Activated naive CD4-positive, alpha-beta T cell treated with anti-CD3 and anti-CD28 coated beads, Interleukin-2, amount 50 U/mL, for 24 hours (primary cell): ENCODE data around the gene SLC10A3.
A peak's percentile ranks its signal among the peaks of the same experiment; 100 is the strongest.

Source experiments
- H3K27ac Mint-ChIP-seq: one replicate; pipeline ENCODE4 v1.8.0; 2021; ENCODE audit warnings: mild to moderate bottlenecking, mixed read lengths
- H3K27me3 Mint-ChIP-seq: one replicate; pipeline ENCODE4 v1.8.0; 2021; ENCODE audit warnings: mixed read lengths
- H3K36me3 Mint-ChIP-seq: one replicate; pipeline ENCODE4 v1.8.0; 2021; ENCODE audit warnings: mixed read lengths
- H3K4me1 Mint-ChIP-seq: one replicate; pipeline ENCODE4 v1.8.0; 2021; ENCODE audit warnings: mixed read lengths
- H3K4me3 Mint-ChIP-seq: one replicate; pipeline ENCODE4 v1.8.0; 2021; ENCODE audit warnings: mild to moderate bottlenecking, mixed read lengths
- H3K9me3 Mint-ChIP-seq: one replicate; pipeline ENCODE4 v1.8.0; 2021; ENCODE audit warnings: mixed read lengths

Gene SLC10A3

GRCh38 chrX:154443992-154444754 lies 46.3 kb downstream of the SLC10A3 start, which contains the start of gene FAM50A:
Gene FAM50A, plus strand, starts transcription at chrX:154444141. Its CDS starts 95 bp downstream, at chrX:154444236.
- H3K4me3 Mint-ChIP-seq, result peak within 1 kb of the TSS; percentile 73
- peak within 1 kb of the TSS; percentile 41 for H3K27ac Mint-ChIP-seq
- H3K9me3 Mint-ChIP-seq, result no peaks in the 10 kb centered on the region
- no peaks in the 10 kb centered on the region for H3K36me3 Mint-ChIP-seq
- H3K4me1 Mint-ChIP-seq, result peaks cover 13% of the 10 kb centered on the region
- no peaks in the 10 kb centered on the region for H3K27me3 Mint-ChIP-seq

DNA sequence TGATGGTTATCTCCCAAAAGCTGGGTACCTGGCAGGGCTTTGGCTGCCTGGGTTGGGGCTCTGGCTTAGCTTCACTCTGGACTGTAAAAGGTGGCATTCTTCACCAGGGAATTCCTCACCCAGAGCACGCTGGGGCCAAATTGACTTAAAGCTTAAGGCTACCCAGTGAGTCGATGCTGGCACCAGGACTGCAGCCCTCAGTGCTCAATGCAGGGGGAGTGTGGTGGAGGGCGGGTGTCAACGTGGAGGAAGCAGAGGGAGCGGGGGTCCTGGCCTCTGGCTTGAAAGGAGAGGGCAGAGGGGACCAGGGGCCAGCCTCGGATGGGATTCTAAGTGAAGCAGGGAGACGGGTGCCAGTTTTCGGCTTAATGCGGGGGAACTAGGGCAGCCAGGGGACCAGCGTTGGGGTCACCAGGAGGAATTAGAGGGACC lies 46.9 kb downstream of the SLC10A3 start:
- H3K4me1 Mint-ChIP-seq, result peaks cover 16% of the 10 kb centered on the region
- H3K36me3 Mint-ChIP-seq, result no peaks in the 10 kb centered on the region
- H3K27me3 Mint-ChIP-seq, result no peaks in the 10 kb centered on the region
- no peaks in the 10 kb centered on the region for H3K9me3 Mint-ChIP-seq
- peak overlapping the region; percentile 35 for H3K27ac Mint-ChIP-seq
- H3K4me3 Mint-ChIP-seq, result peak overlapping the region; percentile 73

DNA sequence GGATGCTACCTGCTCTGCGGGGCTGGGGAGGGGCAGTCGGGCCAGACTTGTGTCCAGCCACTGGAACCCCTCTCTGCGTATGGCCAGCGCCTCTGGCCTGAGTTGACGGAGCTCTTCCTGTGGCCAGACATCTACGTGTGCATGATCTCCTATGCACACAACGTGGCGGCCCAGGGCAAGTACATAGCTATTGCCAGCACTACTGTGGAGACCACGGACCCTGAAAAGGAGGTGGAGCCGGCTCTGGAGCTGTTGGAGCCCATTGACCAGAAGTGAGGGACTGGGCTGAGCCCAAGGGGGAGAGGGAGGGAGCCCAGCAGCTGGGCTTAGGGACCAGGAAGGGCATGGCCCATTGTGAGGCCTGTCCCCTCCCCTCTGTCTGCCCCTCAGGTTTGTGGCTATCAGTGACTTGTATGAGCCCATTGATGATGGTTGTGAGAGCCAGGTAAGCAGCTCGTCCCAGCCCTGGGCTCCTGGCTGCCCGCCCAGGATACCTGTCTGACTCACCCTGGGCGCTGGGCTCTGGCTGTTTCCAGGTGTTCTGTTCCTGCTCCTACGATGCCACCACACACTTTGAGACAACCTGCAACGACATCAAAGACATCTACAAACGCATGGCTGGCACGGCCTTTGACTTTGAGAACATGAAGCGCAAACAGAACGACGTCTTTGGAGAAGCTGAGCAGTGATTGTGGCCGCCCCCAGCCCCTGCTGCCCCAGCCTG lies 48.3 kb downstream of the SLC10A3 start:
- H3K4me1 Mint-ChIP-seq, result peaks cover 20% of the 10 kb centered on the region
- H3K36me3 Mint-ChIP-seq, result no peaks in the 10 kb centered on the region
- no peak overlapping the region for H3K4me3 Mint-ChIP-seq

DNA sequence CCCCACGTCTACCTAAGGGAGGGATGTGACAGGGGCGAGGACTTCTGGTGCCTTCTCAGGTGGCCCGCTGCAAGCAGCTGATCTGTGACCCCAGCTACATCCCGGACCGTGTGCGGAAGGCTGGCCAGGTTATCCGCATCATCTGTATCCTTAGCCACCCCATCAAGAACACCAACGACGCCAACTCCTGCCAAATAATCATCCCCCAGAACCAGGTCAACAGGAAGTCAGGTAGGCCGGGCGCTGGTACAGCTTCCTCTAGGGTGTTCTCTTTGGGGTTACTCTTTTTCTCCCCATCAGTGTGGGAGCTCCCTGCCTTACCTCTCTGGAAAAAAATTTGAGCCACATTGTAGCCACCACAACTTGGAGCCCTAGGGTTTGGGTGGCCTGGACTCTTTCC lies 48.9 kb downstream of the SLC10A3 start:
- H3K36me3 Mint-ChIP-seq, result no peaks in the 10 kb centered on the region
- no peak overlapping the region for H3K4me3 Mint-ChIP-seq
- H3K27ac Mint-ChIP-seq, result peak overlapping the region; percentile 30
- no peaks in the 10 kb centered on the region for H3K9me3 Mint-ChIP-seq
- peaks cover 20% of the 10 kb centered on the region for H3K4me1 Mint-ChIP-seq
- H3K27me3 Mint-ChIP-seq, result no peaks in the 10 kb centered on the region

More for the DNA sequence above, 48.3 kb downstream of the SLC10A3 start:
- Mint-ChIP-seq H3K9me3 (no peaks in the 10 kb centered on the region), H3K27ac (no peak overlapping the region), H3K27me3 (no peaks in the 10 kb centered on the region)

- no peaks in the 10 kb centered on the region for H3K9me3 Mint-ChIP-seq
- no peaks in the 10 kb centered on the region for H3K27me3 Mint-ChIP-seq
- H3K4me1 Mint-ChIP-seq, result peaks cover 26% of the 10 kb centered on the region
- H3K36me3 Mint-ChIP-seq, result no peaks in the 10 kb centered on the region
- no peak overlapping the region for H3K4me3 Mint-ChIP-seq
- no peak overlapping the region for H3K27ac Mint-ChIP-seq
Measured at GRCh38 chrX:154440623-154441357, 49.6 kb downstream of the SLC10A3 start.

DNA sequence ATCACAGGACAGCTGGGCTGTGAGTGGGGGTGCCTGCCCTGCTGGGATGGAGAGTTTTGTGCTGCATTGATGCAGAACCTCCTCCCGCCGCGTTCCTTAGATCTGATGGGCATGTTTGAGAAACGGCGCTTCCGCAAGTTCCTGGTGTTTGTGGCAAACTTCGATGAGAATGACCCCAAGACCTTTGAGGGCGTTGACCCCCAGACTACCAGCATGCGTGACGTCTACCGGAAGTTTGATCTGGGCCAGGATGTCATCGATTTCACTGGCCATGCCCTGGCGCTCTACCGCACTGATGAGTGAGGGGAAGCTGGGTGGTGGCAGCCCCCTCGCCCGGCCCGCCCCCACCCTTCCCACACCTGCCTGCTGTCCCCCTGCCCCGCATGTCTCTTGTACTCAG lies 50.6 kb downstream of the SLC10A3 start:
- H3K4me3 Mint-ChIP-seq, result no peak overlapping the region
- H3K36me3 Mint-ChIP-seq, result no peaks in the 10 kb centered on the region
- no peaks in the 10 kb centered on the region for H3K9me3 Mint-ChIP-seq
- peaks cover 26% of the 10 kb centered on the region for H3K4me1 Mint-ChIP-seq
- H3K27ac Mint-ChIP-seq, result no peak overlapping the region
- H3K27me3 Mint-ChIP-seq, result no peaks in the 10 kb centered on the region

- peak overlapping the region; percentile 86 for H3K4me3 Mint-ChIP-seq
- H3K36me3 Mint-ChIP-seq, result no peaks in the 10 kb centered on the region
- H3K27ac Mint-ChIP-seq, result peak overlapping the region; percentile 84
- no peaks in the 10 kb centered on the region for H3K27me3 Mint-ChIP-seq
- no peaks in the 10 kb centered on the region for H3K9me3 Mint-ChIP-seq
- peaks cover 22% of the 10 kb centered on the region for H3K4me1 Mint-ChIP-seq
Measured at GRCh38 chrX:154437971-154438893, 52.2 kb downstream of the SLC10A3 start.
